ENCODE data around the gene ADIPOR2. TPM values are rescaled to one million over a fixed set of nuclear protein-coding genes. Genes with fewer than 3 reads are reported as not detected.

The ADIPOR2 gene
- total RNA-seq, 1 experiment from 2014 or later: 26.5 TPM

GRCh38 chr12:1696800-1697199, 5.9 kb downstream of the ADIPOR2 start:
- H3K9me3 ChIP-seq (ENCODE audit: low read length): no peaks in the 10 kb centered on the region
- intact Hi-C loops (cut with micrococcal nuclease): no loop called here
- H3K9ac ChIP-seq (ENCODE audit: low read length): no peak overlapping the region
- H3K36me3 ChIP-seq (ENCODE audit: low read depth, low read length): 0 out of 2 replicates have a peak, but pooled peaks cover 6% of the 10 kb centered on the region
- H3K79me2 ChIP-seq (ENCODE audit: low read length): peaks cover 100% of the 10 kb centered on the region
- no peak overlapping the region for H2AFZ ChIP-seq (ENCODE audit: low read length)
- peaks cover 48% of the 10 kb centered on the region for H4K20me1 ChIP-seq (ENCODE audit: low read length)
- no peaks in the 10 kb centered on the region for H3K27me3 ChIP-seq (ENCODE audit: low read length)
- H3K4me3 ChIP-seq (ENCODE audit: low read length): no peak overlapping the region
- BruUV-seq (replicated peaks): no TSS peak
- POLR2A ChIA-PET (ENCODE audit: unreplicated experiment): no interaction called here
- DNase-seq (no peak), ATAC-seq (no peak)
- peaks cover 10% of the 10 kb centered on the region; the same call in 1 of the 2 replicates for H3K4me1 ChIP-seq (ENCODE audit: insufficient read depth, low read length)
- H3K27ac ChIP-seq (ENCODE audit: low read length): no peak overlapping the region
- TF ChIP-seq EZH2phosphoT487 (IDR thresholded peaks at IDR 0.05; ENCODE audit: borderline replicate concordance, low read length): no peak
- TF ChIP-seq EZH2 (IDR thresholded peaks at IDR 0.05; ENCODE audit: low read length, unreplicated experiment): no peak
- no peak for TF ChIP-seq CTCF (conservative IDR thresholded peaks at IDR 0.05; ENCODE audit: low read depth, low read length)
- H3K9me2 ChIP-seq (replicated peaks; ENCODE audit: low read length): no peaks in the 10 kb centered on the region
- CTCF ChIA-PET: no interaction called here
- H3K4me2 ChIP-seq (ENCODE audit: low read length): no peak overlapping the region
- no peaks in the 10 kb centered on the region for H3F3A ChIP-seq (ENCODE audit: low read length, unreplicated experiment)

- ATAC-seq: no peak
- H3K4me1 ChIP-seq (ENCODE audit: insufficient read depth, low read length): 0 out of 2 replicates have a peak, but pooled peaks cover 6% of the 10 kb centered on the region
- peaks cover 100% of the 10 kb centered on the region for H3K79me2 ChIP-seq (ENCODE audit: low read length)
- H2AFZ ChIP-seq (ENCODE audit: low read length): no peak overlapping the region
- H3K9ac ChIP-seq (ENCODE audit: low read length): no peak overlapping the region
- no peak overlapping the region for H3K27ac ChIP-seq (ENCODE audit: low read length)
- no peak overlapping the region for H3K4me2 ChIP-seq (ENCODE audit: low read length)
- no peaks in the 10 kb centered on the region for H3F3A ChIP-seq (ENCODE audit: low read length, unreplicated experiment)
- BruUV-seq (replicated peaks): no TSS peak
- intact Hi-C loops (cut with micrococcal nuclease): no loop called here
- no peaks in the 10 kb centered on the region for H3K27me3 ChIP-seq (ENCODE audit: low read length)
- TF ChIP-seq EZH2 (IDR thresholded peaks at IDR 0.05; ENCODE audit: low read length, unreplicated experiment) (no peak), CTCF (conservative IDR thresholded peaks at IDR 0.05; ENCODE audit: low read depth, low read length) (no peak), EZH2phosphoT487 (IDR thresholded peaks at IDR 0.05; ENCODE audit: borderline replicate concordance, low read length) (no peak)
- no peaks in the 10 kb centered on the region for H3K9me3 ChIP-seq (ENCODE audit: low read length)
- H4K20me1 ChIP-seq (ENCODE audit: low read length): peaks cover 46% of the 10 kb centered on the region
- POLR2A ChIA-PET (ENCODE audit: unreplicated experiment): no interaction called here
- H3K4me3 ChIP-seq (ENCODE audit: low read length): no peak overlapping the region
- H3K9me2 ChIP-seq (replicated peaks; ENCODE audit: low read length): no peaks in the 10 kb centered on the region
- DNase-seq: no peak
- 0 out of 2 replicates have a peak, but pooled peaks cover 6% of the 10 kb centered on the region for H3K36me3 ChIP-seq (ENCODE audit: low read depth, low read length)
- CTCF ChIA-PET: no interaction called here
Measured at GRCh38 chr12:1697271-1697670, 6.4 kb downstream of the ADIPOR2 start.

- H4K20me1 ChIP-seq (ENCODE audit: low read length): peaks cover 40% of the 10 kb centered on the region
- peaks cover 100% of the 10 kb centered on the region for H3K79me2 ChIP-seq (ENCODE audit: low read length)
- no TSS peak for BruUV-seq (replicated peaks)
- TF ChIP-seq EZH2 (IDR thresholded peaks at IDR 0.05; ENCODE audit: low read length, unreplicated experiment) (no peak), CTCF (conservative IDR thresholded peaks at IDR 0.05; ENCODE audit: low read depth, low read length) (peak; percentile 15; the same call in 1 of the 2 replicates), EZH2phosphoT487 (IDR thresholded peaks at IDR 0.05; ENCODE audit: borderline replicate concordance, low read length) (no peak)
- DNase-seq: no peak
- 0 out of 2 replicates have a peak, but pooled peaks have one; percentile 20 for ATAC-seq
- intact Hi-C loops (cut with micrococcal nuclease): no loop called here
- H2AFZ ChIP-seq (ENCODE audit: low read length): no peak overlapping the region
- H3F3A ChIP-seq (ENCODE audit: low read length, unreplicated experiment): no peaks in the 10 kb centered on the region
- no peak overlapping the region for H3K27ac ChIP-seq (ENCODE audit: low read length)
- no peak overlapping the region for H3K4me2 ChIP-seq (ENCODE audit: low read length)
- no peak overlapping the region for H3K9ac ChIP-seq (ENCODE audit: low read length)
- no peaks in the 10 kb centered on the region for H3K9me2 ChIP-seq (replicated peaks; ENCODE audit: low read length)
- ChIA-PET POLR2A (ENCODE audit: unreplicated experiment) (no interaction called here), CTCF (no interaction called here)
- no peaks in the 10 kb centered on the region for H3K27me3 ChIP-seq (ENCODE audit: low read length)
- 0 out of 2 replicates have a peak, but pooled peaks cover 6% of the 10 kb centered on the region for H3K36me3 ChIP-seq (ENCODE audit: low read depth, low read length)
- H3K9me3 ChIP-seq (ENCODE audit: low read length): no peaks in the 10 kb centered on the region
- H3K4me3 ChIP-seq (ENCODE audit: low read length): no peak overlapping the region
- no peaks in the 10 kb centered on the region for H3K4me1 ChIP-seq (ENCODE audit: insufficient read depth, low read length)
Measured at GRCh38 chr12:1698720-1699119, 7.8 kb downstream of the ADIPOR2 start.

Measured in PC-3 (cell line).